Germinal center (tissue), 1 donor: Measurements from ENCODE around the gene BRD4.
"Not testable (repeated sequence)": the region's sequence is repeated elsewhere in the genome, so short reads cannot be mapped to it uniquely, and the experiment has no call there.

Source experiments
- DNase-seq: peaks from one replicate; pipeline ENCODE4 v3.0.0; 2012; ENCODE audit warnings: mixed read lengths, low spot score

BRD4 gene

GRCh38 chr19:15332311-15332996 lies at the start of gene BRD4:
BRD4 (minus strand) TSS chr19:15332539; CDS start chr19:15273099, 59,440 bp downstream.
- DNase-seq: peak; percentile 91

- DNase-seq: no peak
Observed at GRCh38 chr19:15381864-15382263, 49.5 kb upstream of the BRD4 start.

- DNase-seq: no peak
Observed at GRCh38 chr19:15381429-15381828, 49.1 kb upstream of the BRD4 start.

GRCh38 chr19:15379999-15380647 lies 47.8 kb upstream of the BRD4 start:
- DNase-seq: no peak

- peak; percentile 100 for DNase-seq
Observed at GRCh38 chr19:15379083-15379998, 47.0 kb upstream of the BRD4 start, which contains the start of gene AKAP8. AKAP8 (minus strand) TSS chr19:15379787; CDS start chr19:15379731, 56 bp downstream.

GRCh38 chr19:15378534-15379082 lies 46.3 kb upstream of the BRD4 start:
- peak; percentile 59 for DNase-seq

GRCh38 chr19:15374796-15375440 lies 42.6 kb upstream of the BRD4 start:
- DNase-seq: no peak

- DNase-seq: no peak
Observed at GRCh38 chr19:15374105-15374651, 41.8 kb upstream of the BRD4 start.

GRCh38 chr19:15373644-15374043 lies 41.3 kb upstream of the BRD4 start:
- DNase-seq: no peak

GRCh38 chr19:15372891-15373301 lies 40.6 kb upstream of the BRD4 start:
- DNase-seq: no peak

GRCh38 chr19:15372470-15372869 lies 40.1 kb upstream of the BRD4 start:
- no peak for DNase-seq

GRCh38 chr19:15371786-15372380 lies 39.5 kb upstream of the BRD4 start:
- no peak for DNase-seq

GRCh38 chr19:15371119-15371518 lies 38.8 kb upstream of the BRD4 start:
- DNase-seq: no peak

- no peak for DNase-seq
Observed at GRCh38 chr19:15369594-15369891, 37.2 kb upstream of the BRD4 start.

- no peak for DNase-seq
Observed at GRCh38 chr19:15368798-15369593, 36.7 kb upstream of the BRD4 start.

- no peak for DNase-seq
Observed at GRCh38 chr19:15368051-15368632, 35.8 kb upstream of the BRD4 start.

GRCh38 chr19:15367439-15367838 lies 35.1 kb upstream of the BRD4 start:
- DNase-seq: no peak

- DNase-seq: no peak
Observed at GRCh38 chr19:15365264-15365663, 32.9 kb upstream of the BRD4 start.

- not testable (repeated sequence) for DNase-seq
Observed at GRCh38 chr19:15363791-15364190, 31.5 kb upstream of the BRD4 start.

GRCh38 chr19:15363048-15363447 lies 30.7 kb upstream of the BRD4 start:
- DNase-seq: not testable (repeated sequence)
